Caco-2 (cell line): ENCODE data around the gene FLAD1. TPM values are rescaled to one million over a fixed set of nuclear protein-coding genes. Genes with fewer than 3 reads are reported as not detected.

Experiments
- BruUV-seq: library from RNA; stranded (reverse); fragments of 400-500 nt; replicated peaks from 2 replicates; lab custom pipeline; 2021; lab: Mats Ljungman, UMichigan
- CTCF ChIA-PET: fragments of 300-600 bp; sonication (Branson Sonifier 250); formaldehyde crosslinking; loops from one replicate; lab custom pipeline; 2022; ENCODE audit warnings: antibody characterized with exemption; lab: Charles Lee
- POLR2A ChIA-PET: fragments of 300-600 bp; sonication (Branson Sonifier 250); formaldehyde crosslinking; loops from one replicate; lab custom pipeline; 2022; ENCODE audit warnings: antibody characterized with exemption; lab: Charles Lee
- DNase-seq, 2 experiments: peaks; one replicate each; pipeline versions ENCODE4 v3.0.0 to v3.0.0-alpha.2; 2020 to 2022
- H3K27me3 ChIP-seq: replicated peaks from 2 replicates; pipeline ENCODE4 v1.6.0; 2011; ENCODE audit warnings: low read length; ENCODE audit not compliant: control insufficient read depth, insufficient read depth
- H3K36me3 ChIP-seq: 2 replicates; pipeline ENCODE4 v1.5.1; 2011; ENCODE audit warnings: low read length; ENCODE audit not compliant: control insufficient read depth, insufficient read depth
- H3K4me1 ChIP-seq: fragments of 250-450 bp; sonication (Bioruptor Pico); 2 replicates; pipeline ENCODE4 v1.5.1; 2020; ENCODE audit warnings: mild to moderate bottlenecking
- H3K4me3 ChIP-seq: 2 replicates; pipeline ENCODE4 v1.5.1; 2011; ENCODE audit warnings: low read depth, mild to moderate bottlenecking, control low read depth, low read length
- H3K9me3 ChIP-seq: fragments of 250-450 bp; sonication (Bioruptor Pico); 2 replicates; pipeline ENCODE4 v1.5.1; 2020; ENCODE audit warnings: mild to moderate bottlenecking, moderate library complexity
- H3K27ac Mint-ChIP-seq: one replicate; pipeline ENCODE4 v1.8.0; 2022; ENCODE audit warnings: mixed read lengths; ENCODE audit not compliant: unreplicated experiment
- H3K27me3 Mint-ChIP-seq: one replicate; pipeline ENCODE4 v1.8.0; 2022; ENCODE audit warnings: mixed read lengths; ENCODE audit not compliant: insufficient read depth, unreplicated experiment
- H3K36me3 Mint-ChIP-seq: one replicate; pipeline ENCODE4 v1.8.0; 2022; ENCODE audit warnings: mild to moderate bottlenecking, mixed read lengths; ENCODE audit not compliant: insufficient read depth, unreplicated experiment
- H3K4me1 Mint-ChIP-seq: one replicate; pipeline ENCODE4 v1.8.0; 2022; ENCODE audit warnings: low read depth, mixed read lengths; ENCODE audit not compliant: unreplicated experiment
- H3K4me3 Mint-ChIP-seq: one replicate; pipeline ENCODE4 v1.8.0; 2022; ENCODE audit warnings: mild to moderate bottlenecking, moderate library complexity, mixed read lengths; ENCODE audit not compliant: unreplicated experiment
- H3K9me3 Mint-ChIP-seq: one replicate; pipeline ENCODE4 v1.8.0; 2022; ENCODE audit warnings: mixed read lengths; ENCODE audit not compliant: unreplicated experiment
- CTCF ChIP-seq, 2 experiments: fragments of 200-600 bp in 1 of 2; IDR thresholded peaks; 1 replicate in 1 of 2; 2 replicates in 1 of 2; pipeline versions ENCODE4 v1.5.1 to v1.8.0; 2011 to 2022; ENCODE audit warnings: antibody characterized with exemption in 1 of 2, control low read depth in 1 of 2, inconsistent platforms in 1 of 2, low read depth in 1 of 2, low read length in 1 of 2, mild to moderate bottlenecking in 1 of 2, moderate library complexity in 1 of 2; ENCODE audit not compliant: insufficient read depth in 1 of 2, severe bottlenecking in 1 of 2, unreplicated experiment in 1 of 2
- intact Hi-C: fragments of 100-400 bp; cut with micrococcal nuclease; formaldehyde crosslinking; loops from one replicate; pipeline ENCODE4 v1.10.0; 2022; ENCODE audit not compliant: unreplicated experiment
- total RNA-seq: library from RNA; stranded (reverse); gene quantifications from 2 replicates; pipeline ENCODE4 v1.2.3, GENCODE V29; 2022

FLAD1 gene
- total RNA-seq, 1 experiment from 2014 or later = 51.3 TPM

DNA sequence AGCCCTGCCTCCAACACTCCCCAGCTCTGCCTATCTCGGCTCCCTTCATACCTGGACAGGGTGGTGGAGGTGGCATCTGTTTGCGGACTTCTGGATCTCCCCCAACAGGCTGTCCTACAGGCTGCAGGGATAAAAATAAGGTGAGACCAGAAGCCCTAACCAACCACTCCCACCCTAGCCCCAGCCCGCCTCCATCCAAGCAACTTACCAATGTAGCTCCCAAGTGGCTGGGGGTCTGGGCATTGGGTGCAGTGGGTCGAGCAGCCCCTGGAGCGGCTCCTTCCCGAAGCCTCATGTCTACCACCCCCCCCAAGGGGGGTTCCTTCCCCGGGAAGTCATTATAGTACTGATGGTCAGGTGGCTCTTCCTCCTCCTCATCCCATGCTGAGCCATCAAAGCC is 17.0 kb upstream of the FLAD1 start:
- H3K9me3 Mint-ChIP-seq = no peaks in the 10 kb centered on the region
- H3K4me1 ChIP-seq = peaks cover 11% of the 10 kb centered on the region
- no peak overlapping the region for H3K4me3 ChIP-seq
- BruUV-seq = no TSS peak
- no peaks in the 10 kb centered on the region for H3K9me3 ChIP-seq
- no peak overlapping the region for H3K4me3 Mint-ChIP-seq
- H3K27me3 ChIP-seq = no peaks in the 10 kb centered on the region
- DNase-seq = no peak
- intact Hi-C loops = no loop called here
- ChIA-PET CTCF (no interaction called here), POLR2A (interaction anchor here (0.6 kb wide), 1 partner anchor 10 kb away, joined by 5 read pairs; the partner anchor contains the start of gene PBXIP1)
- H3K36me3 ChIP-seq = peaks cover 3% of the 10 kb centered on the region
- H3K4me1 Mint-ChIP-seq = peaks cover 27% of the 10 kb centered on the region
- no peak for TF ChIP-seq CTCF (IDR thresholded peaks at IDR 0.05; ENCODE audit: insufficient read depth in 1 of 2, low read depth in 1 of 2, low read length in 1 of 2, severe bottlenecking in 1 of 2, unreplicated experiment in 1 of 2)
- H3K27ac Mint-ChIP-seq = no peak overlapping the region
- H3K36me3 Mint-ChIP-seq = peaks cover 49% of the 10 kb centered on the region
- H3K27me3 Mint-ChIP-seq = no peaks in the 10 kb centered on the region

DNA sequence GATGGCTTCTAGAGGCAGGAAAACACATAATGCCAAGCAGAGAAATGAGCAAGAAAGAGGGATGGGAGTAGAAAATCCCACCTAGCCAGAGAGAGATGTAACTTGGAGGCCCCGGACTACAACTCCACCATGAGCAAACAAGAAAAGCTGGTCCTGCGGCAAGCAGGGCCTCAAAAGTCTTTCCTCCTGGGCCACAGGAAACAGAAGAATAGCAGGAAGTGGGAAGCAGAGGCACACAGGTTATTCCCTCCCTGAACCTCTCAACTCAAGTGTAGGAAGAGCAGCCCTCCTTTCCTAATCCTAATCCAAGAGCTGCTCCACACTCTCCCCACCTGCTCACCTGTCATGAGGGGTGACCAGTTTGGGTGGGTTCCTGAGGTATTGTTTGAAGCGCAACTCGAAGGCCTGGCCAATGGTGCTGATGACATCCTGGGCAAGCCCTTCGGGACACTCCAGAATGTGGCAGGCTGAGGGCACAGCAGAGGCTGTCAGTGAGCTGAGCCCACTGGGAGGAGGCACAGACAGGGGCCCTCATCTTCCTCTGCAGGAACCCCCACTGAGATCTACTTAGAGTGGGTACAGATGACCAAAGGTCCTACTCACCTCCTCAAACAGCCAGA is 15.7 kb upstream of the FLAD1 start:
- ChIA-PET CTCF (no interaction called here), POLR2A (no interaction called here)
- intact Hi-C loops = no loop called here
- peaks cover 37% of the 10 kb centered on the region for H3K4me1 Mint-ChIP-seq
- no peaks in the 10 kb centered on the region for H3K9me3 ChIP-seq
- no peak overlapping the region for H3K4me3 ChIP-seq
- no peak overlapping the region for H3K4me3 Mint-ChIP-seq
- DNase-seq = no peak
- no peak overlapping the region for H3K27ac Mint-ChIP-seq
- peaks cover 5% of the 10 kb centered on the region for H3K36me3 ChIP-seq
- H3K27me3 Mint-ChIP-seq = no peaks in the 10 kb centered on the region
- peaks cover 24% of the 10 kb centered on the region for H3K4me1 ChIP-seq
- peaks cover 36% of the 10 kb centered on the region for H3K36me3 Mint-ChIP-seq
- H3K9me3 Mint-ChIP-seq = no peaks in the 10 kb centered on the region
- no peaks in the 10 kb centered on the region for H3K27me3 ChIP-seq
- no TSS peak for BruUV-seq
- no peak for TF ChIP-seq CTCF (IDR thresholded peaks at IDR 0.05; ENCODE audit: insufficient read depth in 1 of 2, low read depth in 1 of 2, low read length in 1 of 2, severe bottlenecking in 1 of 2, unreplicated experiment in 1 of 2)

DNA sequence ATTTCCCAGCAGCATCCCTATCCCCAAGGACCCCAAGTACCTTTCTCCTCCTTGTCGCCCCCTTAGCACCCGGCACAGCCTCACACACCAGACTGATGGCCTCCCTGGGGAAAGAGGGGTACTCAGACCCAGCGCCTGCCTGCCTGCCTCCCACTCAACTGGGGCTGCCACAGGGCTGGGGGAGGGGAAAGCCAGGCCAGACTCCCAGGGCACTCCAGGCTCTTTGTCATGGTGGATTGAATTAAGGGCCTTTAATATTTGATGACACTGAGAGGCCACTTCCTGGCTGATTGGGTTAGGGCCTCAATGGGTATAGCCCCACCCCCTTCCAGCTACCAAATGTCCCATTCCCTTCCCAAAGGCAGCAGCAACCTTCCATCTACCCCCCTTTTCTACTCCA is 14.4 kb upstream of the FLAD1 start:
- Mint-ChIP-seq H3K9me3 (no peaks in the 10 kb centered on the region), H3K4me3 (no peak overlapping the region), H3K36me3 (peaks cover 26% of the 10 kb centered on the region), H3K4me1 (peaks cover 37% of the 10 kb centered on the region), H3K27ac (peak overlapping the region; percentile 17), H3K27me3 (no peaks in the 10 kb centered on the region)
- Histone ChIP-seq H3K4me1 (peaks cover 27% of the 10 kb centered on the region), H3K36me3 (peaks cover 5% of the 10 kb centered on the region), H3K27me3 (no peaks in the 10 kb centered on the region), H3K4me3 (no peak overlapping the region), H3K9me3 (no peaks in the 10 kb centered on the region)
- CTCF ChIA-PET = no interaction called here
- no peak for DNase-seq
- intact Hi-C loops = no loop called here
- no TSS peak for BruUV-seq
- TF ChIP-seq CTCF (IDR thresholded peaks at IDR 0.05; ENCODE audit: insufficient read depth in 1 of 2, low read depth in 1 of 2, low read length in 1 of 2, severe bottlenecking in 1 of 2, unreplicated experiment in 1 of 2) = no peak
- POLR2A ChIA-PET = no interaction called here
